ENCODE results near the gene SPOPL.

The SPOPL gene

GRCh38 chr2:138581909-138582308, 80.3 kb downstream of the SPOPL start:
- Histone ChIP-seq H3K27ac (ENCODE audit: extremely low read depth, low read depth, low read length) (no peak overlapping the region), H3K9me3 (ENCODE audit: control insufficient read depth, insufficient read depth, low read depth, low read length) (no peaks in the 10 kb centered on the region), H3K36me3 (ENCODE audit: control insufficient read depth in 2 of 2, insufficient read depth in 1 of 2, low read length in 2 of 2) (no peaks in the 10 kb centered on the region; a peak in 1 of 3 replicates), H3K4me1 (ENCODE audit: control insufficient read depth, insufficient read depth, low read length) (no peaks in the 10 kb centered on the region), H3K4me3 (ENCODE audit: low read depth, low read length) (no peak overlapping the region)
- ChIA-PET CTCF (no interaction called here), POLR2A (no interaction called here)
- TF ChIP-seq ZNF362 (tag by site-specific recombination; IDR thresholded peaks at IDR 0.05) = no peak
- TF ChIP-seq SP3 (tag by site-specific recombination; IDR thresholded peaks at IDR 0.05) = no peak
- no peak for TF ChIP-seq SP2 (tag by site-specific recombination; IDR thresholded peaks at IDR 0.05)
- TF ChIP-seq ZNF549 (tag by site-specific recombination; IDR thresholded peaks at IDR 0.05) = no peak

GRCh38 chr2:138589663-138590062, 88.1 kb downstream of the SPOPL start:
- H3K4me3 ChIP-seq (ENCODE audit: low read depth, low read length) = no peak overlapping the region
- ChIA-PET CTCF (interaction anchor here (0.6 to 1.0 kb wide), 2 partner anchors 197 to 239 kb away, joined by 3 to 5 read pairs; no protein-coding TSS in a partner anchor), POLR2A (no interaction called here)
- no peak for TF ChIP-seq RBAK (tag by site-specific recombination; IDR thresholded peaks at IDR 0.05)
- no peak for TF ChIP-seq ZBTB8A (tag by site-specific recombination; IDR thresholded peaks at IDR 0.05)
- TF ChIP-seq ZSCAN16 (tag by site-specific recombination; IDR thresholded peaks at IDR 0.05) = no peak
- H3K36me3 ChIP-seq (ENCODE audit: control insufficient read depth in 2 of 2, insufficient read depth in 1 of 2, low read length in 2 of 2) = peaks cover 0 to 3% of the 10 kb centered on the region in 2 experiments; a peak in 1 of 3 replicates
- no peaks in the 10 kb centered on the region for H3K9me3 ChIP-seq (ENCODE audit: control insufficient read depth, insufficient read depth, low read depth, low read length)
- no peaks in the 10 kb centered on the region; the same call in 1 of the 2 replicates for H3K4me1 ChIP-seq (ENCODE audit: control insufficient read depth, insufficient read depth, low read length)
- no peak overlapping the region for H3K27ac ChIP-seq (ENCODE audit: extremely low read depth, low read depth, low read length)

DNA sequence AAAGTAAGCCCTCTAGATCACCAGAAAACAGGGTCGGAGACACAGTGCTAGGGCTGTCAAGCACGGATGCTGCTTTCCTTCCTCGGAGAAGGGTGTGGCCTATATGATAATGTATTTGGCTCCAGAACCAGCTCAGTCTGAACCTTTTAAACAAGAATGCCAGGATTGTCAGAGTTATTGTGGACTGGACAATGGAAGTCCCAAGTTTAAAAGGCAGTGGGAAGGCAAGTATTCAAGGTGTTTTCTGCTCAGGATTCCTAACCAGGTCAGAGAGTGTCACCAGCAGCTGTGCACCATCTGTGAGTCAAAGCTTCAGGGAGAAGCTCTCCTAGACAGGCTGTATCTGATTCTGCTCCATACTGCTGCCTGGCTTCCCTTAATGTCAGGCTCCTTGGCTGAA, 94.8 kb downstream of the SPOPL start:
- Histone ChIP-seq H3K27ac (ENCODE audit: extremely low read depth, low read depth, low read length) (no peak overlapping the region), H3K4me3 (ENCODE audit: low read depth, low read length) (no peak overlapping the region), H3K36me3 (ENCODE audit: control insufficient read depth in 2 of 2, insufficient read depth in 1 of 2, low read length in 2 of 2) (peaks cover 0 to 3% of the 10 kb centered on the region in 2 experiments; a peak in 2 of 3 replicates), H3K4me1 (ENCODE audit: control insufficient read depth, insufficient read depth, low read length) (no peaks in the 10 kb centered on the region), H3K9me3 (ENCODE audit: control insufficient read depth, insufficient read depth, low read depth, low read length) (no peaks in the 10 kb centered on the region)
- ChIA-PET CTCF (no interaction called here), POLR2A (no interaction called here)
- no peak for TF ChIP-seq ZNF121 (tag by site-specific recombination; IDR thresholded peaks at IDR 0.05)
- no peak for TF ChIP-seq ZBTB10 (tag by site-specific recombination; IDR thresholded peaks at IDR 0.05)
- no peak for TF ChIP-seq ZNF266 (tag by site-specific recombination; IDR thresholded peaks at IDR 0.05; ENCODE audit: low read depth)
- TF ChIP-seq ZSCAN18 (tag by site-specific recombination; IDR thresholded peaks at IDR 0.05) = no peak

GRCh38 chr2:138600732-138601457, 99.3 kb downstream of the SPOPL start:
- H3K36me3 ChIP-seq (ENCODE audit: control insufficient read depth in 2 of 2, insufficient read depth in 1 of 2, low read length in 2 of 2) = no peaks in the 10 kb centered on the region
- POLR2A ChIA-PET = no interaction called here
- TF ChIP-seq ZNF423 (tag by site-specific recombination; IDR thresholded peaks at IDR 0.05) (no peak), ZNF174 (tag by site-specific recombination; IDR thresholded peaks at IDR 0.05) (no peak), SP7 (tag by site-specific recombination; IDR thresholded peaks at IDR 0.05) (no peak), ZNF449 (tag by site-specific recombination; IDR thresholded peaks at IDR 0.05) (no peak), HOXD13 (CRISPR knock-in tag; IDR thresholded peaks at IDR 0.05; ENCODE audit: borderline replicate concordance) (no peak), REPIN1 (tag by site-specific recombination; IDR thresholded peaks at IDR 0.05; ENCODE audit: low read depth) (no peak), ZNF404 (tag by site-specific recombination; IDR thresholded peaks at IDR 0.05) (no peak), ZXDB (tag by site-specific recombination; IDR thresholded peaks at IDR 0.05) (no peak), ZNF394 (tag by site-specific recombination; IDR thresholded peaks at IDR 0.05; ENCODE audit: borderline replicate concordance) (no peak), ZNF433 (tag by site-specific recombination; IDR thresholded peaks at IDR 0.05; ENCODE audit: low read depth) (no peak)

More at GRCh38 chr2:138600732-138601457, 99.3 kb downstream of the SPOPL start:
- CTCF ChIA-PET = no interaction called here
- Histone ChIP-seq H3K9me3 (ENCODE audit: control insufficient read depth, insufficient read depth, low read depth, low read length) (no peaks in the 10 kb centered on the region), H3K4me3 (ENCODE audit: low read depth, low read length) (no peak overlapping the region), H3K4me1 (ENCODE audit: control insufficient read depth, insufficient read depth, low read length) (no peaks in the 10 kb centered on the region), H3K27ac (ENCODE audit: extremely low read depth, low read depth, low read length) (no peak overlapping the region)
